Kidney epithelial cell (primary cell): ENCODE data around the gene MROH2A. TPM values are rescaled to one million over a fixed set of nuclear protein-coding genes. Genes with fewer than 3 reads are reported as not detected.

ENCODE experiments used
- DNase-seq: peaks from one replicate; pipeline ENCODE4 v3.0.0-alpha.2; 2010; ENCODE audit warnings: low read depth
- H3K27me3 ChIP-seq: 2 replicates; pipeline ENCODE4 v1.6.0; 2011; ENCODE audit warnings: low read length; ENCODE audit not compliant: control insufficient read depth, insufficient read depth
- H3K36me3 ChIP-seq: 2 replicates; pipeline ENCODE4 v1.5.1; 2011; ENCODE audit warnings: low read length; ENCODE audit not compliant: control insufficient read depth, insufficient read depth
- H3K4me3 ChIP-seq: 2 replicates; pipeline ENCODE4 v1.5.1; 2011; ENCODE audit warnings: low read depth, mild to moderate bottlenecking, control low read depth, low read length
- CTCF ChIP-seq: IDR thresholded peaks from 2 replicates; pipeline ENCODE4 v1.5.1; 2011; ENCODE audit warnings: mild to moderate bottlenecking, moderate library complexity, low read length, control low read depth, inconsistent platforms; ENCODE audit not compliant: insufficient read depth, poor library complexity, severe bottlenecking
- total RNA-seq: library from RNA; depleted of rRNA; stranded (reverse); fragments of >200 nt; gene quantifications from 2 replicates; pipeline ENCODE4 v1.2.3, GENCODE V29; 2015

The MROH2A gene
- total RNA-seq, 1 donor from 2014 or later, result not detected

- TF ChIP-seq CTCF, result no peak
- DNase-seq, result no peak
- H3K27me3 ChIP-seq, result no peaks in the 10 kb centered on the region
- H3K4me3 ChIP-seq, result no peak overlapping the region
- H3K36me3 ChIP-seq, result peaks cover 1% of the 10 kb centered on the region
These were observed 69.2 kb downstream of the MROH2A start for GRCh38 chr2:233847248-233847898.

GRCh38 chr2:233848276-233848675, 70.1 kb downstream of the MROH2A start:
- H3K27me3 ChIP-seq, result no peaks in the 10 kb centered on the region
- no peak for DNase-seq
- no peak overlapping the region for H3K4me3 ChIP-seq
- no peak for TF ChIP-seq CTCF
- H3K36me3 ChIP-seq, result peaks cover 1% of the 10 kb centered on the region

DNA sequence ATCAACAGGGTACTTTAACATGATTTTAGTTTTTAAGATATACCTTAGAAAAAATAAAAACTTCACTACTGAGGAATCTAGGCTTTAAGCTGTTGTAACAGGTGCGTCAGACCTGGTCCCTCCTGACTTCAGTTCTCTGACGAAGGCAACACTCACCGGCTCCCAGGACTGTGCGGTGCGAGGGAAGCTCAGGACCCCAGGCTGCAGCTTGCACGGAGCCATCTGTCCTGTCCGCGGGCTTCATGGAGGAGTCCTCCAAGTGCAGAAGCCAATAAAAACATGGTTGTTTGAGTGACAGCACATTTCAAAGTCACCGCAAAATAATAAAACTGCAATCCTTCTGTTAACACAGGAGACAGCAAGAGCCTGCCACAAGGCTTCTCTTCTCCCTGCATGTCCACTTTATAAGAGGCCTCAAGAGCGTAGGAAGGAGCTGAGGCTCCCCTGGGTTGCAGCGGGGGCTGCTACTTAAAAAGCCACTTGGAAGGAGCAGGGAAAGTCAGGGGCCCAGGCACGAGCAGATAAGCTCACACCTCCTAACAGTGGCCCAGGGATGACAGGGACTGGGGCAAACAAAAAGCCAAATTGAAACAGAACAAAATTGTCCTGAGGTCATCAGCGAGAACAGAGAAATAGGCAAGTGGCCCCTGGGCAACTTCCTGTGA, 71.6 kb downstream of the MROH2A start:
- no peak for DNase-seq
- TF ChIP-seq CTCF, result no peak
- H3K36me3 ChIP-seq, result peaks cover 1% of the 10 kb centered on the region
- no peaks in the 10 kb centered on the region for H3K27me3 ChIP-seq
- no peak overlapping the region for H3K4me3 ChIP-seq

DNA sequence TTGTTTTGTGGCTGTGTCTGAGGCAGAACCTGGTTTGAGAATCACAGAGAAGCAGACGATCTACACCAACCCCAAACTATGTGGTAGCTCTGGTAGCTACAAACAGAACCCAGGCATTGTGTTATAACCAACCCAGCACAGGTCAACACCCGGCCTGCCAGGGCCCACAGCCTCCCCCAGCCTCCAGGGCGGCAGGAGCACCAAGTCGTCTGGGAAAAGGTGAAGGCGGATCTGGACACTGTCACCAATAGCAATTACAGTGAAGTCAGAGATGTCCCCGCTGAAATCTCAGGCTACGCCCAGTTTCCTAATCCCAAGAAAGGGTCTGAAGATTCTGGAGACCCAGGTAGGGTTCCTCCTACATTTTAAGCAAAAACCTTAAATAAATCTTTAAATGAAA, 72.6 kb downstream of the MROH2A start:
- Histone ChIP-seq H3K4me3 (no peak overlapping the region), H3K27me3 (no peaks in the 10 kb centered on the region), H3K36me3 (peaks cover 1% of the 10 kb centered on the region)
- DNase-seq, result no peak
- TF ChIP-seq CTCF, result no peak

DNA sequence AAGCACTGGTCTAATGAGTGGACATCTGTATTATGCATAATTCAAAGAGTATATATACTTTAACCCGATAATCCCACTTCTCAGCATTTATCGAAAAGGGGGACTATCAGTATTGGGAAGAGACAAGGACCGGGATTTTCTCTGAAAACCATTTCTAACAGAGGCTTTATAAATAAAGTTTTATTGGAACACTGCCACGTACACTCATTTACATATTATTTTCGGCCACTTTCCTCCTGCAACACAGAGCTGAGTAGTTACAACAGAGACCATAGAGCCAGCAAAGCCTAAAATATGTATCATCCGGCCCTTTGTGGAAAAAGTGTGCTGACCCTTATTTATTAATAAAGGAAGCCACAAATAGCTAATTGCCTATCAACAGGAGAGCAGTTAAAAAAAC, 73.0 kb downstream of the MROH2A start:
- DNase-seq, result no peak
- no peak for TF ChIP-seq CTCF

DNA sequence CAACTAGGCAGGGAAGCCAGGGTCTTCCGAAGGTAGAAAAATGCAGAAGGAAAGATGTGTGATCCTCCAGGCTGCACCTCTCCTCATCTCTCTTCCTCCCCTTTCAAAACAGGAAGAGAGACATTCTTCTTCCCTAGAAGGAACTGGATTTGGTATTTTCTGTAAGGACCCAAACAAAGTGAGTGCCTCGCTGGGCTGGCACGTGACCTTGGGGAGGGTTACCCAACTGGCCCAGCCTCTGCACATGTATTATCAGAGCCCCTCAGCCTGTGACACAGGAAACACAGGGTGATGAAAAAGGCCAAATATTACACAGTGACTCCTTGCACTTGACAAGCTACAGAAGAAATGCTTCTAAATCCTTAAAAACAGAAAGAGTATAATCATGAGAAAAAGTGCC, 73.9 kb downstream of the MROH2A start:
- H3K36me3 ChIP-seq, result peaks cover 1% of the 10 kb centered on the region
- H3K27me3 ChIP-seq, result no peaks in the 10 kb centered on the region
- no peak overlapping the region for H3K4me3 ChIP-seq
- no peak for TF ChIP-seq CTCF
- DNase-seq, result no peak

More for the DNA sequence above, 73.0 kb downstream of the MROH2A start:
- H3K36me3 ChIP-seq, result peaks cover 1% of the 10 kb centered on the region
- H3K4me3 ChIP-seq, result no peak overlapping the region
- no peaks in the 10 kb centered on the region for H3K27me3 ChIP-seq
